ENCODE measurements around the gene NUP85. TPM values are rescaled to one million over a fixed set of nuclear protein-coding genes. Genes with fewer than 3 reads are reported as not detected.
A peak's percentile ranks its signal among the peaks of the same experiment; 100 is the strongest.

NUP85 gene
- total RNA-seq, 2 experiments from 2014 or later, result 129 to 219 TPM

GRCh38 chr17:75270218-75270965, 64.9 kb downstream of the NUP85 start:
- ChIA-PET POLR2A (interaction anchor here (0.5 to 4.6 kb wide), 20 partner anchors 9 to 247 kb away, joined by 3 to 59 read pairs (median 5); partner anchors contain the start of genes GGA3, MRPS7, NT5C and SLC25A19), CTCF (ENCODE audit: unreplicated experiment) (interaction anchor here (0.6 to 2.5 kb wide), 9 partner anchors 9 to 265 kb away, joined by 3 to 31 read pairs (median 3); partner anchors contain the start of genes GGA3, LLGL2, MRPS7 and SLC25A19)
- Histone ChIP-seq H3K27ac (ENCODE audit: low read depth, low read length, poor library complexity, severe bottlenecking) (peak overlapping the region; percentile 71), H3K4me3 (ENCODE audit: low read depth, low read length, poor library complexity, severe bottlenecking) (peak overlapping the region; percentile 90), H3K4me1 (ENCODE audit: insufficient read depth, low read length, poor library complexity, severe bottlenecking) (peaks cover 42% of the 10 kb centered on the region), H3K36me3 (ENCODE audit: insufficient read depth, low read length) (peaks cover 58% of the 10 kb centered on the region), H3K9me2 (ENCODE audit: insufficient read depth, low read length) (no peaks in the 10 kb centered on the region), H3K9me3 (ENCODE audit: low read length) (no peaks in the 10 kb centered on the region), H3K79me2 (ENCODE audit: insufficient read depth, low read depth, low read length) (peaks cover 25% of the 10 kb centered on the region; the same call in 1 of the 2 replicates), H2AFZ (ENCODE audit: low read length) (peak overlapping the region; percentile 72), H4K20me1 (ENCODE audit: insufficient read depth, low read length) (no peaks in the 10 kb centered on the region), H3K4me2 (ENCODE audit: low read length) (peak overlapping the region; percentile 94)
- intact Hi-C loops (cut with micrococcal nuclease; ENCODE audit: unreplicated experiment), result loop anchor here (2.0 to 10.0 kb wide), 4 partner anchors 88 to 514 kb away; partner anchors contain the start of genes GRB2, LLGL2, SUMO2 and UNK
- TF ChIP-seq EZH2phosphoT487 (IDR thresholded peaks at IDR 0.05; ENCODE audit: borderline replicate concordance, low read depth, low read length), result no peak
- TF ChIP-seq, protein P1, sequence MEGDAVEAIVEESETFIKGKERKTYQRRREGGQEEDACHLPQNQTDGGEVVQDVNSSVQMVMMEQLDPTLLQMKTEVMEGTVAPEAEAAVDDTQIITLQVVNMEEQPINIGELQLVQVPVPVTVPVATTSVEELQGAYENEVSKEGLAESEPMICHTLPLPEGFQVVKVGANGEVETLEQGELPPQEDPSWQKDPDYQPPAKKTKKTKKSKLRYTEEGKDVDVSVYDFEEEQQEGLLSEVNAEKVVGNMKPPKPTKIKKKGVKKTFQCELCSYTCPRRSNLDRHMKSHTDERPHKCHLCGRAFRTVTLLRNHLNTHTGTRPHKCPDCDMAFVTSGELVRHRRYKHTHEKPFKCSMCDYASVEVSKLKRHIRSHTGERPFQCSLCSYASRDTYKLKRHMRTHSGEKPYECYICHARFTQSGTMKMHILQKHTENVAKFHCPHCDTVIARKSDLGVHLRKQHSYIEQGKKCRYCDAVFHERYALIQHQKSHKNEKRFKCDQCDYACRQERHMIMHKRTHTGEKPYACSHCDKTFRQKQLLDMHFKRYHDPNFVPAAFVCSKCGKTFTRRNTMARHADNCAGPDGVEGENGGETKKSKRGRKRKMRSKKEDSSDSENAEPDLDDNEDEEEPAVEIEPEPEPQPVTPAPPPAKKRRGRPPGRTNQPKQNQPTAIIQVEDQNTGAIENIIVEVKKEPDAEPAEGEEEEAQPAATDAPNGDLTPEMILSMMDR (conservative IDR thresholded peaks at IDR 0.05; ENCODE audit: low read length), result peak; percentile 77
- peak; percentile 84 for DNase-seq (ENCODE audit: low spot score)
- BruUV-seq (replicated peaks), result no TSS peak

DNA sequence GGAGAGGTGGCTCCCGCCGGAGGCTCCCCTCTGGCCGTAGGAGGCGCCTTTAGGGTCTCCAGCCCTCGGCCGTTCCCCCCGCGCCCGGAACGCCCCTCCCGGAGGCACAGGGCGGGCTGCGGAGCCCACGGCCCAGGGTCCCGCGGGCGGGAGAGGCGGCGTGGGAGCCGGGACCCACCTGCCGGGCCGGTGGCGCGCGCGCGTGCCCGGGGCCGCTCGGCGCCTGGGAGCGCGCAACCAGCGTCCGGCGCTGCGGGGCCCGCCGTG, 65.4 kb downstream of the NUP85 start, which contains the start of gene MIF4GD:
Gene MIF4GD (minus strand): TSS at position 266 of the 267 bp plus-strand sequence. CDS start 1,036 bp downstream, outside the sequence.
- Histone ChIP-seq H3K4me1 (ENCODE audit: insufficient read depth, low read length, poor library complexity, severe bottlenecking) (peaks cover 42% of the 10 kb centered on the region), H3K4me2 (ENCODE audit: low read length) (peak within 1 kb of the TSS; percentile 94), H3K9me2 (ENCODE audit: insufficient read depth, low read length) (no peaks in the 10 kb centered on the region), H3K79me2 (ENCODE audit: insufficient read depth, low read depth, low read length) (peaks cover 25% of the 10 kb centered on the region; the same call in 1 of the 2 replicates), H3K36me3 (ENCODE audit: insufficient read depth, low read length) (peaks cover 57% of the 10 kb centered on the region), H3K9me3 (ENCODE audit: low read length) (no peaks in the 10 kb centered on the region), H4K20me1 (ENCODE audit: insufficient read depth, low read length) (no peaks in the 10 kb centered on the region), H3K4me3 (ENCODE audit: low read depth, low read length, poor library complexity, severe bottlenecking) (peak within 1 kb of the TSS; percentile 90), H2AFZ (ENCODE audit: low read length) (peak within 1 kb of the TSS; percentile 72), H3K27ac (ENCODE audit: low read depth, low read length, poor library complexity, severe bottlenecking) (peak within 1 kb of the TSS; percentile 77)
- CTCF ChIA-PET (ENCODE audit: unreplicated experiment), result interaction anchor here (0.9 to 2.5 kb wide), 6 partner anchors 10 to 255 kb away, joined by 3 to 31 read pairs (median 4); partner anchors contain the start of genes GGA3, LLGL2, MRPS7 and SLC25A19
- POLR2A ChIA-PET, result interaction anchor here (0.5 to 4.6 kb wide), 17 partner anchors 10 to 247 kb away, joined by 3 to 59 read pairs (median 5); partner anchors contain the start of genes GGA3, MRPS7, NT5C and SLC25A19
- TF ChIP-seq, protein P1 (conservative IDR thresholded peaks at IDR 0.05; ENCODE audit: low read length), result no peak
- TF ChIP-seq EZH2phosphoT487 (IDR thresholded peaks at IDR 0.05; ENCODE audit: borderline replicate concordance, low read depth, low read length), result no peak
- intact Hi-C loops (cut with micrococcal nuclease; ENCODE audit: unreplicated experiment), result loop anchor here (1.0 to 10.0 kb wide), 7 partner anchors 18 to 514 kb away; partner anchors contain the start of genes GRB2, LLGL2, SLC25A19 and SUMO2
- no peak for DNase-seq (ENCODE audit: low spot score)
- no TSS peak for BruUV-seq (replicated peaks)
